NCI-H2227 treated with DMSO at 0.1 percent for 48 hours (cell line): ENCODE measurements around the gene MPRIP.

Source experiments
- DNase-seq: peaks from one replicate; lab custom pipeline; 2025; lab: John Stamatoyannopoulos, UW

MPRIP gene

GRCh38 chr17:17235212-17236174 lies 193.2 kb downstream of the MPRIP start:
- no peak for DNase-seq

- no peak for DNase-seq
Observed at GRCh38 chr17:17236295-17237025, 194.2 kb downstream of the MPRIP start.

- DNase-seq = peak; percentile 93
Observed at GRCh38 chr17:17237026-17237799, 195.0 kb downstream of the MPRIP start, which contains the start of gene FLCN. TSS of gene FLCN (minus strand) at chr17:17237168. CDS start at chr17:17228137, 9,031 bp downstream.

GRCh38 chr17:17239832-17240231 lies 197.6 kb downstream of the MPRIP start:
- no peak for DNase-seq

GRCh38 chr17:17241656-17242055 lies 199.4 kb downstream of the MPRIP start:
- DNase-seq = no peak

- no peak for DNase-seq
Observed at GRCh38 chr17:17242246-17242645, 200.0 kb downstream of the MPRIP start.
